Sigmoid colon (tissue), 4 donors: ENCODE results near the gene ATG2A.

Source experiments
- EP300 ChIP-seq, 4 donors: sonication (generic); formaldehyde crosslinking; IDR thresholded peaks; one replicate each; pipeline ENCODE4 v1.6.1; 2017; ENCODE audit warnings: antibody characterized with exemption in 4 of 4
- POLR2A ChIP-seq, 2 donors: fragments of 450-650 bp; IDR thresholded peaks; one replicate each; pipeline ENCODE4 v1.6.1; 2016; ENCODE audit warnings: antibody characterized with exemption in 2 of 2, mild to moderate bottlenecking in 2 of 2, moderate library complexity in 2 of 2
- POLR2AphosphoS5 ChIP-seq, 4 donors: sonication (generic); formaldehyde crosslinking; IDR thresholded peaks; one replicate each; pipeline ENCODE4 v1.6.1; 2017; ENCODE audit warnings: antibody characterized with exemption in 4 of 4
- TF ChIP-seq, protein P1 (sequence below), 4 experiments: fragments of 450-650 bp in 3 of 4; fragments of 200-600 bp in 1 of 4; IDR thresholded peaks; one replicate each; pipeline ENCODE4 v1.5.1; 2016 to 2019; ENCODE audit warnings: antibody characterized with exemption in 4 of 4, mild to moderate bottlenecking in 3 of 4, moderate library complexity in 2 of 4

DNA sequence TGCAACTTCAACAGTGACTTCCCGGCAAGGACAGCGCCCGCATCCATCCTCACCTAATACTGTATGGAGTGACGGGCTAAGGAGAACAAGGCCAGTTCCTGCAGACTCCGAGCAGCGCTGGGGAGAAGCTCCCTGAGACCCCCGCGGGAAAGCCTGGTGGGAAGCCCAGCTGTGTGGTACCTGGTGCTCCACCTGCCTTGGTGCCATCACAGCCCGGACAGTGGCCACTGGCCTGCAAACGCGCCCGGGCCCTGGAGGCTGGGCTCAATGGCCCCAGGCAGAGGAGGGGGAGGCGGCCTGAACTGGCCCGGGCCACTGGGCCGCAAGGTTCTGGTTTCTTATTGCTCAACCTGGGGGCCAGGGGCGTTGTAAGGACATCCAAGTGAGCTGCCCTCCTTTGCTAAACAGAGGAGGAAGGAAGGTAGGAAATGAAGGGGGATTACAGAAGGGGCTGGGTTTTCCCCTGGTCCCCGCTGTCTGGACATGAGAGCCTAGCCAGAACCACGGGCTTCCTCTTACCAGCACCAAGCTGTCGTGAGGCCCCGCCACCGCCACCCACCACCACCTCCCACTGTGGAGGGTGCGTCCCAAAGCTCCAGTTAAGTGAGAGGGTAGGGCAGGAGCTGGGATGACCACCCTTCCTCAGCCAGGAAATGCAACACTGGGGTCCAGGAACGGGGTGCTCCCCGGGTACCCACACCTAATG, 64.1 kb downstream of the ATG2A start:
- TF ChIP-seq POLR2AphosphoS5 (IDR thresholded peaks at IDR 0.05) (no peak), POLR2A (IDR thresholded peaks at IDR 0.05) (no peak), EP300 (IDR thresholded peaks at IDR 0.05) (no peak)
- TF ChIP-seq, protein P1, sequence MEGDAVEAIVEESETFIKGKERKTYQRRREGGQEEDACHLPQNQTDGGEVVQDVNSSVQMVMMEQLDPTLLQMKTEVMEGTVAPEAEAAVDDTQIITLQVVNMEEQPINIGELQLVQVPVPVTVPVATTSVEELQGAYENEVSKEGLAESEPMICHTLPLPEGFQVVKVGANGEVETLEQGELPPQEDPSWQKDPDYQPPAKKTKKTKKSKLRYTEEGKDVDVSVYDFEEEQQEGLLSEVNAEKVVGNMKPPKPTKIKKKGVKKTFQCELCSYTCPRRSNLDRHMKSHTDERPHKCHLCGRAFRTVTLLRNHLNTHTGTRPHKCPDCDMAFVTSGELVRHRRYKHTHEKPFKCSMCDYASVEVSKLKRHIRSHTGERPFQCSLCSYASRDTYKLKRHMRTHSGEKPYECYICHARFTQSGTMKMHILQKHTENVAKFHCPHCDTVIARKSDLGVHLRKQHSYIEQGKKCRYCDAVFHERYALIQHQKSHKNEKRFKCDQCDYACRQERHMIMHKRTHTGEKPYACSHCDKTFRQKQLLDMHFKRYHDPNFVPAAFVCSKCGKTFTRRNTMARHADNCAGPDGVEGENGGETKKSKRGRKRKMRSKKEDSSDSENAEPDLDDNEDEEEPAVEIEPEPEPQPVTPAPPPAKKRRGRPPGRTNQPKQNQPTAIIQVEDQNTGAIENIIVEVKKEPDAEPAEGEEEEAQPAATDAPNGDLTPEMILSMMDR (IDR thresholded peaks at IDR 0.05): no peak
